Neural cell (in vitro differentiated cells): ENCODE data around the gene ZIC1.

ENCODE experiments used
- CTCF ChIP-seq: fragments of 450-650 bp; IDR thresholded peaks from 2 replicates; pipeline ENCODE4 v1.5.1; 2014; ENCODE audit warnings: antibody characterized with exemption, mild to moderate bottlenecking, moderate library complexity; ENCODE audit not compliant: poor library complexity, severe bottlenecking
- EP300 ChIP-seq: fragments of 450-650 bp; conservative IDR thresholded peaks from 2 replicates; pipeline ENCODE4 v1.6.1; 2014; ENCODE audit warnings: antibody characterized with exemption, mild to moderate bottlenecking, moderate library complexity; ENCODE audit not compliant: poor library complexity, severe bottlenecking
- POLR2AphosphoS5 ChIP-seq: IDR thresholded peaks from 2 replicates; pipeline ENCODE4 v1.6.1; 2012
- RAD21 ChIP-seq: fragments of 450-650 bp; conservative IDR thresholded peaks from 2 replicates; pipeline ENCODE4 v1.6.1; 2014; ENCODE audit warnings: antibody characterized with exemption, mild to moderate bottlenecking, moderate library complexity
- SMC3 ChIP-seq: fragments of 450-650 bp; conservative IDR thresholded peaks from 2 replicates; pipeline ENCODE4 v1.6.1; 2014; ENCODE audit warnings: antibody characterized with exemption, mild to moderate bottlenecking, moderate library complexity; ENCODE audit not compliant: poor library complexity

- TF ChIP-seq CTCF: no peak
- no peak for TF ChIP-seq RAD21
- no peak for TF ChIP-seq SMC3
- no peak for TF ChIP-seq EP300
- peak; percentile 21 for TF ChIP-seq POLR2AphosphoS5
Measured at GRCh38 chr3:147423537-147423797, 14.3 kb downstream of the ZIC1 start.
